Neural cell (in vitro differentiated cells): Measurements from ENCODE around the gene ANKS3. TPM values are rescaled to one million over a fixed set of nuclear protein-coding genes. Genes with fewer than 3 reads are reported as not detected.

Experiments used
- H2AFZ ChIP-seq: fragments of 200-600, 300-800 bp; sonication (generic), shearing (Covaris generic); 2 replicates; pipeline ENCODE4 v1.6.0; 2014; ENCODE audit warnings: low read depth, mild to moderate bottlenecking, antibody characterized with exemption, low read length, moderate library complexity
- H3F3A ChIP-seq: fragments of 200-600 bp; shearing (Covaris generic); 2 replicates; pipeline ENCODE4 v1.6.1; 2016; ENCODE audit warnings: mild to moderate bottlenecking, moderate library complexity, mixed read lengths, antibody characterized with exemption, low read length; ENCODE audit not compliant: insufficient read depth, poor library complexity, severe bottlenecking
- H3K27ac ChIP-seq: fragments of 200-600, 300-800 bp; sonication (generic), shearing (Covaris generic); 2 replicates; pipeline ENCODE4 v1.5.1; 2014; ENCODE audit warnings: mild to moderate bottlenecking, low read length, moderate library complexity
- H3K27me3 ChIP-seq: fragments of 300-800, 200-600 bp; sonication (generic), shearing (Covaris generic); 2 replicates; pipeline ENCODE4 v1.6.0; 2014; ENCODE audit warnings: mild to moderate bottlenecking, low read depth, low read length, moderate library complexity; ENCODE audit not compliant: insufficient read depth
- H3K36me3 ChIP-seq: fragments of 300-800, 200-600 bp; sonication (generic), shearing (Covaris generic); 2 replicates; pipeline ENCODE4 v1.5.1; 2014; ENCODE audit warnings: mild to moderate bottlenecking, antibody characterized with exemption, low read length, moderate library complexity; ENCODE audit not compliant: insufficient read depth
- H3K4me2 ChIP-seq: fragments of 300-800, 200-600 bp; sonication (generic), shearing (Covaris generic); 2 replicates; pipeline ENCODE4 v1.6.0; 2014; ENCODE audit warnings: mild to moderate bottlenecking, low read length
- H3K4me3 ChIP-seq: fragments of 300-800, 200-600 bp; sonication (generic), shearing (Covaris generic); 2 replicates; pipeline ENCODE4 v1.5.1; 2014; ENCODE audit warnings: mild to moderate bottlenecking, low read length, moderate library complexity
- H3K79me2 ChIP-seq: fragments of 200-600 bp; shearing (Covaris generic); replicated peaks from 2 replicates; pipeline ENCODE4 v1.6.0; 2014; ENCODE audit warnings: mild to moderate bottlenecking, low read length, moderate library complexity; ENCODE audit not compliant: insufficient read depth
- H3K9ac ChIP-seq: fragments of 300-800, 200-600 bp; sonication (generic), shearing (Covaris generic); 2 replicates; pipeline ENCODE4 v1.6.1; 2016; ENCODE audit warnings: mild to moderate bottlenecking, low read length, mixed read lengths
- H3K9me2 ChIP-seq: fragments of 200-600 bp; shearing (Covaris generic); 2 replicates; pipeline ENCODE4 v1.6.1; 2016; ENCODE audit warnings: mild to moderate bottlenecking, low read length, mixed read lengths; ENCODE audit not compliant: insufficient read depth
- H3K9me3 ChIP-seq: fragments of 200-600, 300-800 bp; sonication (generic), shearing (Covaris generic); 2 replicates; pipeline ENCODE4 v1.6.1; 2016; ENCODE audit warnings: mild to moderate bottlenecking, mixed run types, low read length, moderate library complexity, mixed read lengths
- H4K20me1 ChIP-seq: fragments of 200-600 bp; shearing (Covaris generic); 2 replicates; pipeline ENCODE4 v1.6.1; 2016; ENCODE audit warnings: mild to moderate bottlenecking, mixed run types; ENCODE audit not compliant: insufficient read depth
- EP300 ChIP-seq: fragments of 450-650 bp; conservative IDR thresholded peaks from 2 replicates; pipeline ENCODE4 v1.6.1; 2014; ENCODE audit warnings: antibody characterized with exemption, mild to moderate bottlenecking, moderate library complexity; ENCODE audit not compliant: poor library complexity, severe bottlenecking
- EZH2 ChIP-seq: fragments of 200-600, 300-800 bp; shearing (Covaris generic), sonication (generic); IDR thresholded peaks from 2 replicates; pipeline ENCODE4 v1.6.1; 2014; ENCODE audit warnings: antibody characterized with exemption, low read length, borderline replicate concordance, mild to moderate bottlenecking; ENCODE audit not compliant: insufficient read depth, poor library complexity, severe bottlenecking
- MXI1 ChIP-seq: fragments of 450-650 bp; conservative IDR thresholded peaks from 2 replicates; pipeline ENCODE4 v1.6.1; 2014; ENCODE audit warnings: antibody characterized with exemption, mild to moderate bottlenecking; ENCODE audit not compliant: poor library complexity, severe bottlenecking
- POLR2AphosphoS5 ChIP-seq: IDR thresholded peaks from 2 replicates; pipeline ENCODE4 v1.6.1; 2012
- RAD21 ChIP-seq: fragments of 450-650 bp; conservative IDR thresholded peaks from 2 replicates; pipeline ENCODE4 v1.6.1; 2014; ENCODE audit warnings: antibody characterized with exemption, mild to moderate bottlenecking, moderate library complexity
- SMC3 ChIP-seq: fragments of 450-650 bp; conservative IDR thresholded peaks from 2 replicates; pipeline ENCODE4 v1.6.1; 2014; ENCODE audit warnings: antibody characterized with exemption, mild to moderate bottlenecking, moderate library complexity; ENCODE audit not compliant: poor library complexity
- TAF1 ChIP-seq: IDR thresholded peaks from 2 replicates; pipeline ENCODE4 v1.6.1; 2012; ENCODE audit warnings: low read depth
- polyA plus RNA-seq: library from polyadenylated mRNA; depleted of rRNA; stranded (reverse); fragments of >200 nt; gene quantifications from 2 replicates; pipeline ENCODE4 v1.2.3, GENCODE V29; 2014
- TF ChIP-seq, protein P1 (sequence below): IDR thresholded peaks from 2 replicates; pipeline ENCODE4 v1.6.1; 2012; ENCODE audit warnings: borderline replicate concordance
- TF ChIP-seq, protein P2 (sequence below): fragments of 450-650 bp; IDR thresholded peaks from 2 replicates; pipeline ENCODE4 v1.5.1; 2014; ENCODE audit warnings: antibody characterized with exemption, mild to moderate bottlenecking, moderate library complexity; ENCODE audit not compliant: poor library complexity, severe bottlenecking

Gene ANKS3
- polyA plus RNA-seq, 1 donor from 2014 or later = 53.9 TPM

GRCh38 chr16:4689091-4689671 is 44.9 kb downstream of the ANKS3 start:
- no peaks in the 10 kb centered on the region for H4K20me1 ChIP-seq
- TF ChIP-seq MXI1 (no peak), TAF1 (no peak), EZH2 (no peak), SMC3 (no peak), EP300 (no peak), RAD21 (no peak), POLR2AphosphoS5 (no peak)
- TF ChIP-seq, protein P1, sequence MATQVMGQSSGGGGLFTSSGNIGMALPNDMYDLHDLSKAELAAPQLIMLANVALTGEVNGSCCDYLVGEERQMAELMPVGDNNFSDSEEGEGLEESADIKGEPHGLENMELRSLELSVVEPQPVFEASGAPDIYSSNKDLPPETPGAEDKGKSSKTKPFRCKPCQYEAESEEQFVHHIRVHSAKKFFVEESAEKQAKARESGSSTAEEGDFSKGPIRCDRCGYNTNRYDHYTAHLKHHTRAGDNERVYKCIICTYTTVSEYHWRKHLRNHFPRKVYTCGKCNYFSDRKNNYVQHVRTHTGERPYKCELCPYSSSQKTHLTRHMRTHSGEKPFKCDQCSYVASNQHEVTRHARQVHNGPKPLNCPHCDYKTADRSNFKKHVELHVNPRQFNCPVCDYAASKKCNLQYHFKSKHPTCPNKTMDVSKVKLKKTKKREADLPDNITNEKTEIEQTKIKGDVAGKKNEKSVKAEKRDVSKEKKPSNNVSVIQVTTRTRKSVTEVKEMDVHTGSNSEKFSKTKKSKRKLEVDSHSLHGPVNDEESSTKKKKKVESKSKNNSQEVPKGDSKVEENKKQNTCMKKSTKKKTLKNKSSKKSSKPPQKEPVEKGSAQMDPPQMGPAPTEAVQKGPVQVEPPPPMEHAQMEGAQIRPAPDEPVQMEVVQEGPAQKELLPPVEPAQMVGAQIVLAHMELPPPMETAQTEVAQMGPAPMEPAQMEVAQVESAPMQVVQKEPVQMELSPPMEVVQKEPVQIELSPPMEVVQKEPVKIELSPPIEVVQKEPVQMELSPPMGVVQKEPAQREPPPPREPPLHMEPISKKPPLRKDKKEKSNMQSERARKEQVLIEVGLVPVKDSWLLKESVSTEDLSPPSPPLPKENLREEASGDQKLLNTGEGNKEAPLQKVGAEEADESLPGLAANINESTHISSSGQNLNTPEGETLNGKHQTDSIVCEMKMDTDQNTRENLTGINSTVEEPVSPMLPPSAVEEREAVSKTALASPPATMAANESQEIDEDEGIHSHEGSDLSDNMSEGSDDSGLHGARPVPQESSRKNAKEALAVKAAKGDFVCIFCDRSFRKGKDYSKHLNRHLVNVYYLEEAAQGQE = no peak
- TF ChIP-seq, protein P2, sequence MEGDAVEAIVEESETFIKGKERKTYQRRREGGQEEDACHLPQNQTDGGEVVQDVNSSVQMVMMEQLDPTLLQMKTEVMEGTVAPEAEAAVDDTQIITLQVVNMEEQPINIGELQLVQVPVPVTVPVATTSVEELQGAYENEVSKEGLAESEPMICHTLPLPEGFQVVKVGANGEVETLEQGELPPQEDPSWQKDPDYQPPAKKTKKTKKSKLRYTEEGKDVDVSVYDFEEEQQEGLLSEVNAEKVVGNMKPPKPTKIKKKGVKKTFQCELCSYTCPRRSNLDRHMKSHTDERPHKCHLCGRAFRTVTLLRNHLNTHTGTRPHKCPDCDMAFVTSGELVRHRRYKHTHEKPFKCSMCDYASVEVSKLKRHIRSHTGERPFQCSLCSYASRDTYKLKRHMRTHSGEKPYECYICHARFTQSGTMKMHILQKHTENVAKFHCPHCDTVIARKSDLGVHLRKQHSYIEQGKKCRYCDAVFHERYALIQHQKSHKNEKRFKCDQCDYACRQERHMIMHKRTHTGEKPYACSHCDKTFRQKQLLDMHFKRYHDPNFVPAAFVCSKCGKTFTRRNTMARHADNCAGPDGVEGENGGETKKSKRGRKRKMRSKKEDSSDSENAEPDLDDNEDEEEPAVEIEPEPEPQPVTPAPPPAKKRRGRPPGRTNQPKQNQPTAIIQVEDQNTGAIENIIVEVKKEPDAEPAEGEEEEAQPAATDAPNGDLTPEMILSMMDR = no peak
- H3K79me2 ChIP-seq = no peaks in the 10 kb centered on the region
- no peak overlapping the region for H2AFZ ChIP-seq
- H3K27ac ChIP-seq = no peak overlapping the region
- no peak overlapping the region for H3K9ac ChIP-seq
- H3K9me3 ChIP-seq = no peaks in the 10 kb centered on the region
- no peak overlapping the region for H3K4me3 ChIP-seq
- H3K36me3 ChIP-seq = no peaks in the 10 kb centered on the region
- H3F3A ChIP-seq = no peaks in the 10 kb centered on the region
- no peaks in the 10 kb centered on the region for H3K27me3 ChIP-seq
- H3K9me2 ChIP-seq = no peaks in the 10 kb centered on the region
- H3K4me2 ChIP-seq = no peak overlapping the region

DNA sequence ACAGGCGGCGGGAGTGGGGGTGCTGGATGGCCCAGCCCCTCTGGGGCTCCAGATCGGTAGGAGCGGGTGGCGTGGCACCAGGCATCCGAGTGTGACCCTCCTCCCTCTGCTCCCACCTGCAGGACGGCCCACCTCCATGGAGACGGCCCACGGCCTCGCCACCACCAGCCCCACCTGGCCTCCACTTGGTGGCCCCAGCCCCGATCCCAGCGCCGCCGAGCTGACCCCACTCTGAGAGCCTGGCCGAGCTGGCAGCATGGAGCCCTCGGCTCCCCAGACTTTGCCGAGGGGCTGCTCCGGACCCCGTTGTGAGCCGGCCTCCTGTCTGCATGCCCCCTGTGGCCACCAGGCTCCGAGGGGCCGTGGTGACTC is 45.4 kb downstream of the ANKS3 start:
- Histone ChIP-seq H3K4me3 (no peak overlapping the region), H3K36me3 (no peaks in the 10 kb centered on the region), H3F3A (no peaks in the 10 kb centered on the region), H2AFZ (no peak overlapping the region), H3K9me2 (no peaks in the 10 kb centered on the region), H3K9me3 (no peaks in the 10 kb centered on the region), H4K20me1 (no peaks in the 10 kb centered on the region), H3K9ac (no peak overlapping the region), H3K27ac (no peak overlapping the region), H3K4me2 (no peak overlapping the region), H3K79me2 (no peaks in the 10 kb centered on the region), H3K27me3 (no peaks in the 10 kb centered on the region)
- no peak for TF ChIP-seq POLR2AphosphoS5
- TF ChIP-seq, protein P1 = no peak
- TF ChIP-seq, protein P2 = no peak
- TF ChIP-seq EZH2 = no peak
- no peak for TF ChIP-seq SMC3
- no peak for TF ChIP-seq MXI1
- TF ChIP-seq RAD21 = no peak
- TF ChIP-seq EP300 = no peak
- no peak for TF ChIP-seq TAF1
